ENCODE data around the gene NSMCE4A. TPM values are rescaled to one million over a fixed set of nuclear protein-coding genes. Genes with fewer than 3 reads are reported as not detected.
"Not testable (repeated sequence)": the region's sequence is repeated elsewhere in the genome, so short reads cannot be mapped to it uniquely, and the experiment has no call there.

NSMCE4A gene
- polyA plus RNA-seq, 4 donors = 67.9 to 88.2 (median 81.7) TPM

DNA sequence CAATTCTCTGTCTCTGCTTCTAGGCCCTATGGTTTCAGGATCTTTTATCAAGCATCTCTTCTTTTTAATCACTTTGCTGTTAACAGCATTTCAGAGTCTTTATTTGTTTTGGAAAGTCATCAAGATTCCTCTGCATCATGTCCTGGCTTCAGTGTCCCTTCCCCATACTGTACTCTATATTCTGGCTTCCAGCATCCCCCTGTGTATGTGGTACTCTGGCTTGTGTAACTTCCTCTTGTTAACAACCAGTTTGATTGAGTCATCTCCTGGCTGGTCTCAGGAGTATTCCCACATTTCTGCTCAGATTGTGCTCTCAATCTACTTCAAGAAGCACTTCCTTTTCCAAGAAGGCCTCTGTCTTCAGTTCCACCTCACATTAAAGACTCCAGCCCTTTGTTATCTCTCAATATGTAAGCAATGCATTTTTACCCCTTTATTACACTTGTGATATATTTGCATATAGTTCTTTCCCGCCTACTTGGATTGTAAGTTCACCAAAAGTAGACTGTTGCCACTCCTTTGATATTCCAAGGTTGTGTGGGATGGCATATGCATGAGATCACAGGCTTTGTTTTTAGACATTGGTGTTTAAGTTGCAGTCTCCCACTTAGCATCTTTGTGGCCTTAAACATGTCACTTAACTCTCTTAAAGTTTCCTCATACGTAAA lies 32.1 kb downstream of the NSMCE4A start:
- no peak for DNase-seq (ENCODE audit: low read depth in 4 of 4, low spot score in 2 of 4)

DNA sequence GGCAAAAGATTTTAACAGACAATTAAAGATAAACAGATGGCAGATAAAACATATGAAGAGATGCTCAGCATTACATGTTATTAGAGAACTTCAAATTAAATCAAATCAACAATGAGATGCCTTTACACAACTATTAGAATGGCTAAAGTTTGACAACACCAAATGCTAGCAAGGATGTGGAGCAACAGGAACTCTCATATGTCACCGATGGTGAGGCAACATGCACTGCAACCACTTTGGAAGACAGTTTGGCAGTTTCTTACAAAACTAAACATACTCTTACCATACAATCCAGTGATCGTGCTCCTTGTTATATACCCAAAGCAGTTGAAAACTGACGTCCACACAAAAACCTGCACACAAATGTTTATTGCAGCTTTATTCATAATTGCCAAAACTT lies 33.5 kb downstream of the NSMCE4A start:
- no peak for DNase-seq (ENCODE audit: low read depth in 4 of 4, low spot score in 2 of 4)

- DNase-seq (ENCODE audit: low read depth in 4 of 4, low spot score in 2 of 4) = no peak
Measured at GRCh38 chr10:121936295-121936694, 38.7 kb downstream of the NSMCE4A start.

DNA sequence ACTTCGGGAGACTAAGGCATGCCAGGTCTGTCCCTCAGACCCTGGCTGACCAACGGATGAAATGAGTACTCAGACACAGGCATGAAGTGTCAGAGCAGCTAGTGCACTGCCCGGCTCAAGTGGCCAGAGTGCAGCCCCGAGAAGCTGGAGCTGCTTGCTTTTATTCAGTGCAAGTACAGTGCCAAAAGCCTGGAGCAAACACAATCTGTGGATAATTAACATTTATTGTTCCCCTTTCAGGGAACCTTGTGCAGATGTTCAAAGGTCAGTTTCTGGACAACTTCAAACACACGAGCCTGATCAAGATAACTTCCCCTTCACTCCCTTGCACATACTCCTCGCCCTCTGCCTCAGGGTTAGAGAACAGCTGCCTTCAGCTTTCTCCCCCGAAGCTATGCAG lies 39.3 kb downstream of the NSMCE4A start:
- DNase-seq (ENCODE audit: low read depth in 4 of 4, low spot score in 2 of 4) = no peak

GRCh38 chr10:121930268-121931085 lies 44.5 kb downstream of the NSMCE4A start:
- not testable (repeated sequence) for DNase-seq (ENCODE audit: low read depth in 4 of 4, low spot score in 2 of 4)

DNA sequence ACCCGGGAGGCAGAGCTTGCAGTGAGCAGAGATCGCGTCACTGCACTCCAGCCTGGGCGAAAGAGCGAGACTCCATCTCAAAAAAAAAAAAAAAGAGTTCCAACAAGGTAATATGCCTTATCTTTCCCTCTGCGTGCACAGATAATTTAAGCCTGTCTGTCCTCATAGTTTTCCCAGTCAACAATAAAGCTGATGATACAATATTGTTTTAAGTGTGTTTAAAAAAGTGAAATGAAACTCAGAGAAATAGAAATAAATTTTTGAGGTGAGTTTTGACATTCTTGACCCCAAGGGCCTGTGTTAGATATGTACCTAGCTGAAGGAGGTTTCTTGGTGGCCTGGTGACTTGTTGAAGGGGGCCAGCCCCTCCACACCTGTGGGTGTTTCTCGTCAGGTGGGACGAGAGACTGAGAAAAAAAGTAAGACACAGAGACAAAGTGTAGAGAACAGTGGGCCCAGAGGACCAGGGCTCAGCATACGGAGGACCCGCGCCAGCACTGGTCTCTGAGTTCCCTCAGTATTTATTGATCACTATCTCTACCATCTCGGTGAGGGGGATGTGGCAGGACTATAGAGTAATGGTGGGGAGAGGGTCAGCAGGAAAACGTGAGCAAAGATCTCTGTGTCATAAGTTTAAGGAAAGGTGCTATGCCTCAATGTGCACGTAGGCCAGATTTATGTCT lies 45.3 kb downstream of the NSMCE4A start:
- not testable (repeated sequence) for DNase-seq (ENCODE audit: low read depth in 4 of 4, low spot score in 2 of 4)

DNA sequence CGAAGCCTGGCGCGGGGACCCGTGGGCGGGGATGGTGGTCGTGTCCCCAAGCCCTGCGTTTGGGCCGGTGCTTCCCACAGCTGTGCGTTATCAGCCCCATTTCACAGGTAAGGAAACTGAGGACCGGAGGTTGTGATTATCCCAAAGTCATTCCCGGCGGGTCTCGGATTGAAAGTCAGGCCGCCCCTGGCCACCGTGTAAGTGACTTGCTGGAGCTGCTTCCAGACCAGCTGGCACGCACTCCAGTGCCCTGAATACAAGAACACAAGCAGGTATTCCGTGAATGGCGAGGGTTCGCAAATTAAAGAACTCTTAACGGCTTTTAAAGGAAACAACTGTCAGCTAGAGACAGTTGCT lies 46.5 kb downstream of the NSMCE4A start:
- DNase-seq (ENCODE audit: low read depth in 4 of 4, low spot score in 2 of 4) = peak in 1 of 4 donors; percentile 43

DNA sequence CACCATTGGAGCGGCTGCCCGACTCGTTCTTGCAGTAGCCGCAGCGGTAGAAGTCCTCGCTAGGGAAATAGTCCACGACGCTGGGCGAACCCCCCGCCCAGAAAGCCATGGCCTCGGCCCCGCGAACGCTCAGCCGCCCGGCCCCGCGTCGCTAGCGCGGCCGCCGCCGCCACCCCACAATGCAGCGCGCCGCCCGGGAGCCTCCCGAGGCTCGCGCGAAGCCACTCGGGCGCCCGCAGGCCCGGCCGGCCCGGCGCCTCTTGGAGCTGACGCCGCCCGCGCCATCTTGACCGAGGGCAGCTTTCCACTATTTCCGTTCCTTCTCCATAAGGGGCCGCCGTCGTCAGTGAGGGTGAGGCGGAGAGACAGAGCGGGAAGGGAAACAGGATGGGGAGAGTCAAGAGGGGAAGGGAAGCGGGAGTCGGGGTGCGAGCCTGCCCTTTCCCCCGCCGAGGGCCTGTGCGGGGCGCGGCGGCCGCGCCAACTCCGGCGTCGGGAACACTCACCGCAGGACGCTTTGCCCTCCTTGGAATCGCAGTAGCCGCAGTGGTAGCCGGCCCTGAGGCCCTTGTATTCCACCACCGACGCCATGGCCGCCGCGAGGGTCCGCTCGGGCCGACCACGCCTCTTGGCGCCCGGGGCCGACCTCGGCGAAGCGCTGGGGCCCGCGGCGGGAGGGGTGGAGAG lies 47.0 kb downstream of the NSMCE4A start, which contains the start of gene ATE1:
Gene ATE1, minus strand, starts transcription at position 191 of the 687 bp plus-strand sequence. Its CDS starts 82 bp downstream, at position 109.
- DNase-seq (ENCODE audit: low read depth in 4 of 4, low spot score in 2 of 4) = peak; percentile 81 to 87 (median 86)

DNA sequence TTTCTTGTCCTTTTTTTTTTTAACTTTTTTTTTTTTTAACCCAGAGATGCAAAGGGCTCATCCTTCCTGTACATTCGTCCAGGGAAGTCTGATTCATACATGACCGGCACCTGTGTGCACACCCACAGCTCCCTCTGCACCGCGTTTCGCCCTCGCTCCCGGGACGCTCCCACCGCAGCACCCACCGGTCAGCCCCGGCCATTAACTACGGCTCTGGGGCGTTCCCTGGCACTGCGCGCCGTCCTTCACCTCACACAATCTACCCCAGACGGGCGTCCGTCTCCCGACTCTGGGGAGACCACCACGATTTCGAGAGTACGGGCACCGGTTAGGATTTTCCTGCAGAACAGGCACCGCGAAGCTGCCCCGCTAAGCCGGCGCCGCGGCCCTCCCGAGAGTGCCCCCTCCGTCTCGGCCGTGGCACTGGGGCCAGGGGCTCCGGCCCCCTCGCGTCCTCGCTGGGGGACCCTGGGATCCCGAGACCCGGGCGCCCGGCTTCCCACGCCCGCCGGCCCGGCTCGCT lies 47.6 kb downstream of the NSMCE4A start:
- peak; percentile 39 to 53 (median 48) for DNase-seq (ENCODE audit: low read depth in 4 of 4, low spot score in 2 of 4)

DNA sequence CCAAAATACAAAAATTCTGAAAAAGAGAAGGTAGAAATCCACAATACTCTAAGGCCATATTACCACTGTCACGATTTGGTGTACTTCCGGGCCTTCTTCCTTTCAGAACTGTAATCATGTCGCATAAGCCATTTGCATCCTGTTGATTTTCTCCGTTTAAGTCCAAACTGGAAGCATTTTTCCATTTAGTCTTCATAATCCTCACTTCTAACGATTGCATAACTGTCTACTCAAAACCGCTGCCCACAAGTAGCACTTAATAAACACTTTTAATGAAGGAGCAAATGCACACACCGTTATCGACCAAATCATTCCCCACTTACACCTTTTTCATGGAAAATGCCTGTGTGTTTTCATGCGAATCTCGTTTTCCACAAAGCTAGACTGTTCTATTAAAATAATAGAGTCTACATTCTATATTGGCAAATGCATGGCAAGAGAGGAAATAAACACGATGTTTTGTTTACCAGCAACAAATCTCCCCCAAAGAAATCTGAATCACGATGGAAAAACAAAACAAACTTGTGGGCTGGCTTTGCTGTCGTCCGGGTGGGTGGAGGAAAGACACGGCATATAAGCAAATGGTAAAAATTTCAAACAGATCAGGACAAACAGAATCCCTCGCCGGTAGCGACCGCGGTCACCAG lies 48.2 kb downstream of the NSMCE4A start:
- DNase-seq (ENCODE audit: low read depth in 4 of 4, low spot score in 2 of 4) = peak in 3 of 4 donors; percentile 5 to 48 (median 29)

DNA sequence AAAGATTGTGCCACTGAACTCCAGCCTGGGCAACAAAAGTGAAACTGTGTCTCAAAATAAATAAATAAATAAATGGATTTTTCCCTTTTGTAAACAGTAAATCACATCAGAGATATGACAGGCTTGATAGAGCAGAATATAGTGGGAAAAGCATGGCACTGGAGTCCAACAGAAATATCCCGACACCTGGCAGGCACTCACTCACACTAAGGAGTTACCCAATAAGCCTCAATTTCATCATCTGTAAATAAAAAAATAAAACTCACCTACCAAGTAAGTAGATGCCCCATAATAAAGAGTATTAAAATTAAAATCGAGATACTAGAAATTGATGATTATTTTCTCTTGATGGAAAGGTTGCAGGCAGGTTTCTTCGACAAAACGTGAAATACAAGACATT lies 48.9 kb downstream of the NSMCE4A start:
- DNase-seq (ENCODE audit: low read depth in 4 of 4, low spot score in 2 of 4) = no peak

DNA sequence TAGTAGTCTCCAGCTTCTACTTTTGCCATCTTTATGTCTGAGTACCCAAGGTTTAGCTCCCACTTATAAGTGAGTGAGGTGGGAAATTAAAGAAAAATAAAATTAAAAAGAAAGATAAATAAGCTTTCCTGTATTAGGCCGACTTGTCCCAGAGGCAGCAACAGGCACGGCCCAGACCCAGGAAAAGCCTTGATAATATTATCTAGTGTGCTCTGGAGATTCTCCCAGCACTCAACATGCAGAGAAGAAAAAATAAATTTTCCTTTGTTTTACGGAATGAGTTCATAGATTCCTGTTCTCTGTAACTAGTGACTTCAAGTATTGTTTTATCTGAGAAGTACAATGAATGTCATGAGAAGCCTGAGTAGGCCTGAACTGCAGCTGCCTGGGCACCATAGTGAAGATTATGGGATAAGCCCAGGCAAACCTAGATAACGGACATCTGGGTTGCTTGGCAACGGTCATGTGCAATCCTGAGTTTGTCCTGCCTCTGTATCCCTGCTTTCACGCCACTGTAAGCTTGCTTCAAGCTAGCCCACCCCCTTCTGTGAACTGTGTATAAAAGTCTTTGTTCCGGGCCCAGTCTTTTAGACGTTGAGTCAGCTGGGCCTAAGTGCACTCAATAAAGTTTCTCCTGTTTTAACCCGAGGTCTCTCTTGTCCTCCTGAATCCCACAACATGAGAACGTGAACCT lies 53.6 kb downstream of the NSMCE4A start:
- no peak for DNase-seq (ENCODE audit: low read depth in 4 of 4, low spot score in 2 of 4)

DNA sequence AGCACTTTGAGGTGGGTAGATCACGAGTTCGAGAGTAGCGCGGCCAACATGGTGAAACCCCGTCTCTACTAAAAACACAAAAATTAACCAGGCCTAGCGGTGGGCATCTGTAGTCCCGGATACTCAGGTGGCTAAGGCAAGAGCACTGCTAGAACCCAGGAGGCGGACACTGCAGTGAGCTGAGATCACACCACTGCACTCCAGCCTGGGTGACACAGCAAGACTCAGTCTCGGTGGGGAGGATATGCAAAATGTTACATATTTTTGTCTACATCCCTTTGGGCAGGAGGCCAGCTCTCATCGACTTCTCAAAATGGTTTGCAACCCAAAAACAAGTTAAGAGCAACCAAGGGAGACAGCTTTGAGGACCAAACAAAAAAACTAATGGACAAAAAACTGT lies 55.4 kb downstream of the NSMCE4A start:
- no peak for DNase-seq (ENCODE audit: low read depth in 4 of 4, low spot score in 2 of 4)

- DNase-seq (ENCODE audit: low read depth in 4 of 4, low spot score in 2 of 4) = not testable (repeated sequence)
Measured at GRCh38 chr10:121918800-121919199, 56.2 kb downstream of the NSMCE4A start.

DNA sequence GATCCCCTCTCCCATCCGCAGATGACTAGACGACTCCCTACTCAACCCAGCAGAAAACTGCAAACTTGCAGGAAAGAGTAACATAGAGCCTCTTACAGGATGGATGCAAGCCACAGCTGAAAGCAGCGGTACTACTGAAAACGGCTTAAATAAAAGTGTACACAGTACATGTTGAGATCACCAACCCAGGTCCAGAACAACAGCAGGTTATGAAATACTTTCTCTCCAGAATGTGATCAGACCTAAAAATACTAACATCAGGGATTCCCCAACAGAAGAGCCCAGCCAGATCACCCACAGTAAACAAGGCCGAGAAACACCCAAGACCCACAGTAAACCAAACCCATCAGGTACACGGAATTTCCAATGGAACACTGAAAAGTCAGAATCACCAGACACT lies 60.4 kb downstream of the NSMCE4A start:
- no peak for DNase-seq (ENCODE audit: low read depth in 4 of 4, low spot score in 2 of 4)

GRCh38 chr10:121911421-121911697 lies 63.7 kb downstream of the NSMCE4A start:
- DNase-seq (ENCODE audit: low read depth in 4 of 4, low spot score in 2 of 4) = no peak

DNA sequence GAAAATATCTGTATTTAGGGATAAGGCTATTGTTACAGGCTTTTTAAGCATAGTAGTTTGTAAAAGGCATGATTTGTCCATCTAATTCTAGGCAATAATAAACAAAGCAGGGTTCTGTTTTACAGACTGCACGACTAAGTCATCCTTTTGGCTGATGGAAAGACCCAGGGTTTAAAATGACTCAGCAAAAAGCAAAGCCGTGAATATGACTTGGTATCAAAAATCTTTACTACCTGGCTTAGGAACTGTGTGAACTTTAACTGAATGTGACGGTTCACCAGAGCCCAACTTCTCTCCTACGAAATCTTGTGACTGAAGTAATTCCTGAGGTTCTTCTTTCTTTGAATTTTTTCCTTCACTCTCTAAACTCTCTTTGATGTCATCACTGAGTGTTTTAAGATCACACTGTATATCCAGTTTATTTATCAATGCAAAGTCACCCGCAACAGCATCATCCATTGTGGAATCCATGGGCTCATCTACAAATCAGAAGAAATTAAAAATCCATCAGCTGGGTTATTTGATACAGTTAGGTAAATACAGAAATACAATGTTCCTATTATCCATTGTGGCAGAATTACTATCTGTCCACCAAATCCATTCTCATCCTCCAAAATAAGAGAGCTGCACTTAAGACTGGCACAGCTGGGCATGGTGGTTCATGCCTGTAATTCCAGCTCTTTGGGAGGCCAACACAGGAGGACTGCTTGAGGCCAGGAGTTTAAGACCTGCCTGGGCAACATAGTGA lies 64.2 kb downstream of the NSMCE4A start:
- DNase-seq (ENCODE audit: low read depth in 4 of 4, low spot score in 2 of 4) = no peak
